ENCODE data around the gene TAF15.

- TF ChIP-seq CTCF (conservative IDR thresholded peaks at IDR 0.05) (no peak), EZH2 (IDR thresholded peaks at IDR 0.05; ENCODE audit: low read depth) (no peak)
These were observed 12.0 kb downstream of the TAF15 start for GRCh38 chr17:35821308-35821707.

Data from PC-9 (cell line).